DND-41 (cell line): ENCODE measurements around the gene KRT9.

ENCODE experiments used
- ATAC-seq: fragments of 200-7000 bp; cut with Tn5 transposase; 3 replicates; pipeline ENCODE4 v1.9.1; 2021; ENCODE audit warnings: low read depth; ENCODE audit not compliant: insufficient read depth
- DNase-seq: peaks from one replicate; pipeline ENCODE4 v3.0.0-alpha.2; 2020
- H2AFZ ChIP-seq: 2 replicates; pipeline ENCODE4 v1.6.0; 2012; ENCODE audit warnings: low read depth, low read length
- H3K27ac ChIP-seq: 2 replicates; pipeline ENCODE4 v1.5.1; 2012; ENCODE audit warnings: low read length, inconsistent platforms
- H3K27me3 ChIP-seq: fragments of 200-600 bp; sonication (generic); 2 replicates; pipeline ENCODE4 v1.6.0; 2012; ENCODE audit warnings: low read length, mild to moderate bottlenecking, inconsistent platforms; ENCODE audit not compliant: insufficient read depth, poor library complexity
- H3K36me3 ChIP-seq: 2 replicates; pipeline ENCODE4 v1.5.1; 2012; ENCODE audit warnings: low read length, inconsistent platforms; ENCODE audit not compliant: insufficient read depth
- H3K4me1 ChIP-seq: 2 replicates; pipeline ENCODE4 v1.5.1; 2012; ENCODE audit warnings: mild to moderate bottlenecking, low read length; ENCODE audit not compliant: insufficient read depth
- H3K4me2 ChIP-seq: 2 replicates; pipeline ENCODE4 v1.6.0; 2012; ENCODE audit warnings: mild to moderate bottlenecking, moderate library complexity, low read length, inconsistent platforms; ENCODE audit not compliant: insufficient read depth
- H3K4me3 ChIP-seq, 2 experiments: fragments of 200-600 bp in 1 of 2; shearing (Covaris generic) in 1 of 2; 2 replicates each; pipeline ENCODE4 v1.5.1; 2012 to 2016; ENCODE audit warnings: inconsistent platforms in 2 of 2, low read length in 2 of 2, mild to moderate bottlenecking in 2 of 2, low read depth in 1 of 2, moderate library complexity in 1 of 2
- H3K79me2 ChIP-seq: 2 replicates; pipeline ENCODE4 v1.6.0; 2012; ENCODE audit warnings: low read length, inconsistent platforms; ENCODE audit not compliant: insufficient read depth
- H3K9ac ChIP-seq: 2 replicates; pipeline ENCODE4 v1.6.0; 2012; ENCODE audit warnings: low read depth, mild to moderate bottlenecking, inconsistent platforms, low read length, moderate library complexity
- H3K9me3 ChIP-seq: 2 replicates; pipeline ENCODE4 v1.5.1; 2012; ENCODE audit warnings: low read length, moderate library complexity, mild to moderate bottlenecking, inconsistent platforms; ENCODE audit not compliant: insufficient read depth, severe bottlenecking
- H4K20me1 ChIP-seq: 2 replicates; pipeline ENCODE4 v1.6.0; 2012; ENCODE audit warnings: low read length; ENCODE audit not compliant: insufficient read depth
- CTCF ChIP-seq: IDR thresholded peaks from 2 replicates; pipeline ENCODE4 v1.5.1; 2012; ENCODE audit warnings: borderline replicate concordance, low read length, moderate library complexity, mild to moderate bottlenecking; ENCODE audit not compliant: poor library complexity, severe bottlenecking; ENCODE audit errors: extremely low read depth
- EZH2 ChIP-seq: IDR thresholded peaks from 3 replicates; pipeline ENCODE4 v1.6.1; 2012; ENCODE audit warnings: borderline replicate concordance, low read depth, mild to moderate bottlenecking, moderate library complexity, low read length, inconsistent platforms; ENCODE audit not compliant: severe bottlenecking

KRT9 gene

GRCh38 chr17:41516830-41517283 lies 55.0 kb downstream of the KRT9 start:
- H3K4me3 ChIP-seq, result no peak overlapping the region
- no peak overlapping the region for H3K27ac ChIP-seq
- no peak for DNase-seq
- H4K20me1 ChIP-seq, result peaks cover 2% of the 10 kb centered on the region; the same call in 1 of the 2 replicates
- peaks cover 12% of the 10 kb centered on the region for H3K27me3 ChIP-seq
- no peak overlapping the region for H2AFZ ChIP-seq
- no peaks in the 10 kb centered on the region for H3K79me2 ChIP-seq
- no peak overlapping the region for H3K9ac ChIP-seq
- ATAC-seq, result no peak
- no peaks in the 10 kb centered on the region for H3K36me3 ChIP-seq
- no peak overlapping the region for H3K4me2 ChIP-seq
- no peaks in the 10 kb centered on the region for H3K9me3 ChIP-seq
- TF ChIP-seq CTCF (no peak), EZH2 (no peak)
- H3K4me1 ChIP-seq, result no peaks in the 10 kb centered on the region

- Histone ChIP-seq H3K9ac (no peak overlapping the region), H3K4me3 (no peak overlapping the region), H3K4me2 (no peak overlapping the region), H4K20me1 (peaks cover 2% of the 10 kb centered on the region; the same call in 1 of the 2 replicates), H3K4me1 (no peaks in the 10 kb centered on the region), H3K9me3 (no peaks in the 10 kb centered on the region), H2AFZ (no peak overlapping the region), H3K36me3 (no peaks in the 10 kb centered on the region), H3K27ac (no peak overlapping the region), H3K27me3 (peaks cover 15% of the 10 kb centered on the region), H3K79me2 (no peaks in the 10 kb centered on the region)
- no peak for DNase-seq
- ATAC-seq, result no peak
- TF ChIP-seq CTCF (no peak), EZH2 (no peak)
These were observed 55.6 kb downstream of the KRT9 start for GRCh38 chr17:41516147-41516829.
